PC-9 (cell line): ENCODE measurements around the gene APELA.

ENCODE experiments used
- CTCF ChIP-seq: fragments of 200-600 bp; sonication (generic); conservative IDR thresholded peaks from 2 replicates; pipeline ENCODE4 v1.6.1; 2017; ENCODE audit warnings: mixed run types, antibody characterized with exemption, mild to moderate bottlenecking, moderate library complexity
- EZH2 ChIP-seq: fragments of 200-600 bp; sonication (generic); IDR thresholded peaks from 2 replicates; pipeline ENCODE4 v1.8.0; 2017; ENCODE audit warnings: antibody characterized with exemption, low read depth

DNA sequence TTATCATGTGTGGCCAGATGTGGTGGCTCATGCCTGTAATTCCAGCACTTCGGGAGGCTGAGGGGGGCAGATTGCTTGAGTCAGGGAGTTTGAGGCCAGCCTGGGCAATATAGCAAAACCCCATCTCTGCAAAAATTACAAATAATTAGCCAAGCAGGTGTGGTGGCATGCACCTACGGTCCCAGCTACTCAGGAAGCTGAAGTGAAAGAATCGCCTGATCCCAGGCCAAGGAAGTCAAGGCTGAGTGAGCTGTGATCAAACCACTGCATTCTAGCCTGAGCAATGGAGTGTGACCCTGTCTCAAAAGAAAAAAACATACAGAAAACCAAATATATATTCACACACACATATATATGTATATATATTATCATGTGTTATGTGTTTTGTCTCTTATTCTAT, 15.0 kb downstream of the APELA start:
- TF ChIP-seq CTCF (no peak), EZH2 (no peak)
